UCSD-AML1 (cell line): ENCODE measurements around the gene CASP4.
"Not testable (repeated sequence)": the region's sequence is repeated elsewhere in the genome, so short reads cannot be mapped to it uniquely, and the experiment has no call there.

Experiments
- DNase-seq: peaks from one replicate; lab custom pipeline; 2025; ENCODE audit not compliant: unreplicated experiment; lab: John Stamatoyannopoulos, UW

The CASP4 gene

DNA sequence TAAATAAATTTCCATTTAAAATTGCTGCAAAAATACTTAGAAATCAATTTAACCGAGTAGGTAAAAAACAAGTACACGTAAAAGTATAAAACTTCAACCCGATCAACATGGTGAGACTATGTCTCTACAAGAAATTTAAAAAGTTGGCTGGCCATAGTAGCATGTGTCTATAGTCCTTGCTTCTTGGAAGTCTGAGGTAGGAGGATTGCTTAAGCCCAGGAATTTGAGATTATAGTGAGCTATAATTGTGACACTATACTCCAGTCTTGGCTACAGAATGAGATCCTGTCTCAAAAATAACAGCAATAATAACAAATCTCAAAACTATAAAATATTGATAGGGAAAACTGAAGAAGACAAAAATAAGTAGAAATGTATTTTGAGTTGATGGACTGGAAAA, 11.1 kb downstream of the CASP4 start:
- no peak for DNase-seq

DNA sequence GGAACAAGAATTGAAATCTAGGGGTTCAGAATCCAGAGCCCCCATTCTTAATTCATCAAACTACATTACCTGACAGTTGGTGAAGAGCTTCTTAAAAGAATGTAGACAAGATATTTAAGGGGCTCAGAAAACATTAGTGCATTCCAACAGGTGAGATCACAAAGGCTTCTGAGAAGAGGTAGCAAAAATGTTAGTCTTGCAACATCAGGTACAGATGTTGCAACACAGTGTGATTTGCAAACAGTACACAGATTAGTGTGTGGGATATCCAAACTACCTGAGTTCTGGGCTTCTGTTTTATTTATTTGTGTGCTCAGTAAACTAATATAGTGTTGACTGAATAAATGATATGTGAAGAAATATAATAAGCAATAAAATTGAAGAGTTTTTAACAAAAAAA, 11.8 kb downstream of the CASP4 start:
- no peak for DNase-seq

DNA sequence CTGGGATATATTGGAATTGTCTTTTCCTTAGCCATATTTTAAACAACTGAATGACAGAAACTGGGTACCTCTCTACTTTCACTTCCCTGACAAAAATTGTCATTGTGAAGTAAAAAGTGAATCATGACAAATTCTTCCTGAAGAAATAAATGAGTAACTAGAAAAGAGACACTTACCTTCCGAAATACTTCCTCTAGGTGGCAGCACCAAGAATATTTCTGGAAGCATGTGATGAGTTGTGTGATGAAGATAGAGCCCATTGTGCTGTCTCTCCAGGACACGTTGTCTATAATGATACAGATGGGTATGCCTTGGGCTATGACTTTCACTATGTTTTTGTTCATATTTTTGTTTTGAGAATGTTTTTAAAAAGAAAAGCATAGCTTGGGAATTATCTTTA, 21.5 kb downstream of the CASP4 start:
- DNase-seq, result no peak

DNA sequence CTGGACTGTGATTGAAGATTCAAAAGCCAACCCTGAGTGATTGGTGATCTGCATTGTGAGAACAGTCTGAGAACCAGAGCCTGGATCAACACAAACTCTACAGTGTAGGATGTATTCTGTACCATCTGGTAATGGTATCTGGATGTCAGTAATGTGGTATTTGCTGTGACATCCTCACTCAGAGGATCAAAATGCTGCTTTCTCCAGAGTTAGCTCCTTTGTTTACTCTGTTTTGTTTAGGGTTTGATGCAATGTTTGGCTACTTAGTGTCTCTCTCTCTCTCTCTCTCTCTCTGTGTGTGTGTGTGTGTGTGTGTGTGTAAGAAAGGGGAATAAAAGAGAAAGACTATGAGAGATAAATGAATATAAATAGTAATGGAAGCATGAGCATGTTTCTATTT, 24.3 kb downstream of the CASP4 start:
- DNase-seq, result no peak

DNA sequence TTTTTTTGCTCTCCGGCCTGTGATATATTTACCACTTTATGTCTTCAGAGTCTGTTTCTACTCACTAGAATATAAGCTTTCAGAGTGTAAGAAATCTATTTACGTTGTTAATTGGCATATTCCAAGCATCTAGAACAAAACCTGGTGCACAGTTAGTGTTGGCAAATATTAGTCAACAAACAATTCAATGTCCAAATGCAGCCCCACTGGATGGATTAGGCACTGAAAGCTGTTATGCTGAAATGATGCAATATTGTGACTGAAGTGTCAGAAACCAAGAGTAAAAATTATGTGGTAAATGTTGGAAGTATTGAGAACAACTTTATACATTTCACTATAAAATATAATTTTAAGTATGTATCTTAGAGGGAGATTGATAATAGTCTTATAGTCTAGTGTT, 24.8 kb downstream of the CASP4 start:
- DNase-seq, result no peak

DNA sequence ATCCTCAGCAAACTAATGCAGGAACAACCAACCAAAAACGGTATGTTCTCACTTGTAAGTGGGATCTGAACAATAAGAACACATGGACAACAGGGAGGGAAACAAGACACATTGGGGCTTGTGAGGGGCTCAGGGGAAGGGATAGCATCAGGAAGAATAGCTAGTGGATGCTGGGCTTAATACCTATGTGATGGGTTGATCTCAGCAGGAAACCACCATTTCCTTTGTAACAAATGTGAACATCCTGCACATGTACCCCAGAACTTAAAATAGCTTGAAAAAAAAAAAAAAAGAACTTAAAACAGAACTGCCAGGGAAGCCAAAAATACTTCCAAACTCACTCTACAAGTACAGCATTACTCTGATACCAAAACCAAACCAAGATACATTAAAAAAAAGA, 33.8 kb downstream of the CASP4 start:
- no peak for DNase-seq

DNA sequence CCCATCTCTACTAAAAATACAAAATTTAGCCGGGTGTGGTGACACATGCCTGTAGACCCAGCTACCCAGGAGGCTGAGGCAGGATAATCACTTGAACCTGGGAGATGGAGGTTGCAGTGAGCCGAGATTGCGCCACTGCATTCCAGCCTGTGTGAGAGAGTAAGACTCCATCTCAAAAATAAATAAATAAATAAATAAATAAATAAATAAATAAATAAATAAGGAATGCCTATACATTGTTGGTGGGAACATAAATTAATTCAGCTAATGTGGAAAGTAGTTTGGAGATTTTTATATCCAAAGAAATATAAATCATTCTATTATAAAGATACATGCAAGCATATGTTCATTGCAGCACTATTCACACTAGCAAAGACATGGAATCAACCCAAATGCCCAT, 34.3 kb downstream of the CASP4 start:
- DNase-seq, result not testable (repeated sequence)

DNA sequence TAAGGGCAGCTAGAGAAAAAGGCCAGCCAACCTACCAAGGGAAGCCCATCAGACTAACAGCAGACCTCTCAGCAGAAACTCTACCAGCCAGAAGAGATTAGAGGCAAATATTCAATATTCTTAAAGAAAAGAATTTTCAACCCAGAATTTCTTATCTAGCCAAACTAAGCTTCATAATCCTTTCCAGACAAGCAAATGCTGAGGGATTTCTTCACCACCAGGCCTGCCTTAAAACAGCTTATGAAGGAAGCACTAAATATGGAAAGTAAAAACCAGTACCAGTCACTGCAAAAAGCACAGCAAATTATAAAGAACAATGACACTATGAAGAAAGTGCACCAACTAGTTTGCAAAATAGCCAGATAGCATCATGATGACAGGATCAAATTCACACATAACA, 39.6 kb downstream of the CASP4 start:
- no peak for DNase-seq

DNA sequence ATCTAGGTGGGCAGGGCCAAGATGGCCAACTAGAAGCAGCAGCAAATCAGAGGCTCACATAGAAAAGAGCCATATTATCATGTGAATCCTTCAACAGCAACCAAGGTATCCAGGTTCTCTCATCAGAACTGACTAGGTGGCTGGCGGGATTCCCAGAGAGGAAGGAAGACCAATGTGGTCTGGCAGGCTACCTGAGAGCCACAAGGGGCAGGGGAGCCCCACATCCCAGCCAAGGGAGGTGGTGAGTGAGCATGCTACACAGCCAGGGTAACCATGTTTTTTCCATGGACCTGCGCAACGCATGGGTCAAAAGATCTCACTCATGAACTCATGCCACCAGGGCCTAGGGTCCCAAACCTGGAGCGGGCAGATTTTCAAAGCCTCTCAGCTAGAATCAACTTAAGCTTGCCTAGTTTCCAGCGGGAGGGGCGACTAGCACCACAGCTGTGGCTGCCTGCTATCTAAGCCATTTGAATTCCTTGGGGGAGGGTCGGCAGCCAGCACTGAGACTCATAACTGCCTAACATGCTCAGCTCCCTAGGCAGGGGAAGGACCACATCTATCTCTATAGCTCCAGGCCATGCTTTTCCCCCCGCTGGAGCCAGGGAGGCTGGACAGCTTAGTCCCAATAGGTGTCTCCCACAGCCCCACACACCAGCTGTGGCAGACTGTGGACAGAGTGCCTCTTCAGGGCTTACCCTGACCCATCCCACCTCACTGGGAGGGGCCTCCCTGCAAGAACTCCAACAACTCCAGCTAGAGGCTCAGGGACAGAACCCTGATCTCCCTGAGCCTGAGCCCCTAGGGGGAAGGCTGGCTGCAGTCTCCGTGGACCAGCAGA, 41.4 kb downstream of the CASP4 start:
- no peak for DNase-seq

DNA sequence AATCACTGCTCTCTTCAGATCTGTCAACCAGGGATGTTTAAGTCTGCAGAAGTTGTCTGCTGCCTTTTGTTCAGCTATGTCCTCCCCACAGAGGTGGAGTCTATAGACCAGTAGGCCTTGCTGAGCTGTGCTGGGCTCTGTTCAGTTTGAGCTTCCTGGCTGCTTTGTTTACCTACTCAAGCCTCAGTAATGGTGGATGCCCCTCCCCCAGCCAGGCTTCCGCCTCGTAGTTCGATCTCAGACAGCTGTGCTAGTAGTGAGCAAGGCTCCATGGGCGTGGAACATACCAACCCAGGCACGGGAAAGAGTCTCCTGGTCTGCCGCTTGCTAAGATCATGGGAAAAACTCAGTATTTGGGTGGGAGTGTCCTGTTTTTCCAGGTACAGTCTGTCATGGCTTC, 42.5 kb downstream of the CASP4 start:
- DNase-seq, result no peak

DNA sequence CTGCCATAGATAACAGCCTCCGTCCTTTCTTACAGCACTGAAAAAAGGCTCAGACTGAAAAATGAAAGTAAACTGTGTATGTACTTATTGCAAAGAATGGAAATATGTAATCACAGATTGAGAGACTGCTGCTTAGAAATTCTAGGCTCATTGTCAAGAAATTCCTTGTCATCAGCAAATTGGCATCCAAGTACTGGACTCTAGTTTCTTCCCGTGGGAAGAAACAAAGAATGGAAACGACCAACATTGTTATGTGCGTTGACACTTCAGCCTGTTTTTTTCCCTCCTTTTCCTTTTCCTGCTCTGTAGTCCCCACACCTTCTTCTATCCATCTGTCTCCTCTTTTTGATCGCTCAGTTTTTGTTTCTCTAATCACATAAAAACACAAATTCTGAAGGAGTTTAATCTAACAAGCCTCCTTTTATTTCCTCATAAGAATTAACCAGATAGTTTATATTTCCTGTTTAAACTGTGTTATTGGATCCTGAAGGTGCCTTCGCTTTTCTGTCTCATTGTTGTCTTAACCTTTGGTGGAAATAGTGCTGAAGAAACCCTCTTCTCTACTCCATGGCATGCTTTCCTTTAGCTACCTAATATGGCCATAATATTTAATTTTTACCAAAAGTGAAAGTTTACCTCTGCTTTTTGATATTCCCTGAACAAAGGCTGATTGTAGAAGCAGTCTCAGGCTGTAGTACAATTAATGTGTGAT, 50.1 kb downstream of the CASP4 start:
- DNase-seq, result no peak

DNA sequence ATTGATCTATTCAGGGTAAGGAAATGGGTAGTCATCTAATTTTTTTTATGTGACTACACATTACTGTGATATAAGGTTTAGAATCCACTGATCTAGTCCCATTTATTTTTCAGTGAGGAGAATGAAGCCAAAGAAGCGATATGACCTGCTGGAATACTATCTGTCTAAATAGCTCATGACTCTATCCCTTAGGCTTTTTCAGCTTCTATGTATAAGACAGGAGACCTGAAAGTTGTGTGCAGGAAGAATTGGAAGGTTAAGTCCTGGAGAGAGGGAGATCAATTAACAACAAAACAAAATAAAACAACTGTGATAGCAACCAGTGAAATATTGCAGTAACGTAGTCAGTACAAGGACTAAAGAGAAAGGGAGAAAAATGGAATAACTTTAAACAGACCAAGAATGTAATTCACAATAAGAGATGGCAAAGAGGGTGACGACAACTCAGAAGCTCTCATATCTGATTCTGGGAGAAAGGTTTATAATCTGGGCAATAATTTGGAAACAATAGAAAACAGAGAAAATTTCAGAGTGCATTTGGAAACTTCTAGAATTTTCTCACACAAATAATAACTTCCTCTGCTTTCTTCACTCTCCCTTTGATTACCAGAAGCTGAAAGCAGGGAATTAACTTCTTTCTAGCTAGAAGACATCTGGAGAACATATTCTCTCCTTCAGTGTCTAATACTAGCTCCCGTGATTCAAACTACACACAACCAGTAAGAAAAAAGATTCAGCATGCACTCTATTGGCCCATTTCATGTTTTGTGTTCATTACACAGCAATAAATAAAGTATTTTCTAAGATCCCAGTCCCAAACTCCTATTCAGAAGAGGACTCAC, 50.9 kb downstream of the CASP4 start:
- DNase-seq, result no peak

DNA sequence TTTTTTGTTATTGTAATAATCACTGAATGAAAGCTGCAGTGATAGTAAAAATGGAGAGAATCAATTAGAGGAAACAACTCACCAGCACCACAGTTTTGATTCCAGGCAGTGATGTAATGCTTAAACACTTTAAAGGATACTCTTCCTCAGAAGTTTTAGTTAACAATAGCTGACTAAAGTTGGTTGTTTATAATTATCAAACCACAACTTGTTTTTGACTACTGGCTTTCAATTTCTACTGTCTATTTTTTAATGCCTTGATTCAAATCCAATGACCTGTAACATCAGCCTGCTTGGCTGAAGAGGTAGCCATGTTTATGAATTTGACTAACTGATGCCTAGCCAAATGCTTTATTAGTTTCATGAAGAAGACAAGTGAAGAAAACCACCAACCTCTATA, 51.9 kb downstream of the CASP4 start:
- no peak for DNase-seq

DNA sequence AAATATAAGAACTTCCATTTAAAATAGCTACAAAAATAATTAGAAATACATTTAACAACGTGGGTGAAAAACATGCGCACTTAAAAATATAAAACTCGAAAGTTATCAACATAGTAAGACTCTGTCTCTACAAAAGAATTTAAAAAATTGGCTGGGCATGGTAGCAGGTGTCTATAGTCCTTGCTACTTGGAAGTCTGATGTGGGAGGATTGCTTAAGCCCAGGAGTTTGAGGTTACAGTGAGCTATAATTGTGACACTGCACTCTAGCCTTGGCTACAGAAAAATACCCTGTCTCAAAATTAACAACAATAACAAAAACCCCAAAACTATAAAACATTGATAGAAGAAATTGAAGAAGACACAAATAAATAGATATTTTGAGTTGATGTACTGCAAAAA, 56.3 kb downstream of the CASP4 start:
- no peak for DNase-seq

DNA sequence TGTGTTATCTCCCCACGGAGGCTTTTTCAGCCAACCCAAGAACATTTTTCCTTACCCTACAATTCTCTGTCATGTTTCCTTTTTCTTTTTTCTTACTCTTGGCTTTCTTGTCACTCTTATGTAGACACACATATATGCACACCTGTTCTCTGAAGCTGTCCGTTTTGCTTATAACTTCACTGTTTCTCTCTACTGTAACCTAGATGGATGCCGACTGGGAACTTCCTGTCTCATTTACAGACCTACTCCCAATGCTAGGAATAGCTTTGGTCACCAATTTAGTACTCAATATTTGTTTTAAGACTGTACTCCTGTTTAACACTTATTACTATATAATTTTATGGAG, 60.2 kb downstream of the CASP4 start:
- no peak for DNase-seq

DNA sequence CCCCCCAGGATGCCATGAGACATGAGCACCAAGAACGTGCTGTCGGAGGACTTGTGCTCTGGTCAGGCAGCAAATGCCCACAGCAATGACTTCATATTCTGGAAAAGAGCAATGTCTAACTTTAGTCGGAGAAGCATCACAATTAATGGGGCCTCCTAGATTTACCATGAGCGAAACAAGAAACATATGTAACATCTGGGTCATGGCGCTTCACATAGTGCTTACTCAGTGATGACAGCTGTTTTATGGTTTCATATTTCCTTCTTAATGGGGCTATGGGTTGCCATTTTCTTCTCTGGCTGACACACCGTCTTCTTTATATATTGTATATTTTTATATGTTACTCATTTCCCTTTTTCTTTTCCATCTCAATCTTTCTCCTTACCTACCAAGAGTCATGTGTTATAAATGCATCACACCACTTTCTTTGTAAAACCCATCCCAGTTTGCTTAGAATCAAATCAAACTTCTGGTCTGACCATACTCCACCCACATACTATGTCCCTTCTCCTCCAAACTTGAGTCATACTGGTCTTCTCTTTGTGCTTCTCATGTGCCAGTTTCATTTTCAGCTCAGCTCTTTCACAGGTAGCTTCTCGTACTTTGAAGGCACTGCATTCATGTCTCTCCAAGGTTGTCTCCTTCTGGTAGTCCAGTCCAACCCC, 60.7 kb downstream of the CASP4 start:
- DNase-seq, result no peak

DNA sequence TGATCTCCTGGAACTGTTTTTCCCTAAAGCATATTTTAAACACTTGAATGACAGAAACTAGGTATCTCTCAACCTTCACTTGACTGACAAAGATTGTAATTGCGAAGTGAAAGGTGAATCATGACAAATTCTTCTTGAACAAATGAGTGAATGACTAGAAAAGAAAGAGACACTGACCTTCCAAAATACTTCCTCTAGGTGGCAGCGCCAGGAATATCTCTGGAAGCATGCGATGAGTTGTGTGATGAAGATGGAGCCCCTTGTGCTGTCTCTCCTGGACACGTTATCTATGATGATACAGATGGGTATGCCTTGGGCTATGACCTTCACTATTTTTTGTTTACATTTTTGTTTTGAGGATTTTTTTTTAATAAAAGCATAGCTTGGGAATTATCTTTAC, 63.1 kb downstream of the CASP4 start:
- DNase-seq, result no peak

DNA sequence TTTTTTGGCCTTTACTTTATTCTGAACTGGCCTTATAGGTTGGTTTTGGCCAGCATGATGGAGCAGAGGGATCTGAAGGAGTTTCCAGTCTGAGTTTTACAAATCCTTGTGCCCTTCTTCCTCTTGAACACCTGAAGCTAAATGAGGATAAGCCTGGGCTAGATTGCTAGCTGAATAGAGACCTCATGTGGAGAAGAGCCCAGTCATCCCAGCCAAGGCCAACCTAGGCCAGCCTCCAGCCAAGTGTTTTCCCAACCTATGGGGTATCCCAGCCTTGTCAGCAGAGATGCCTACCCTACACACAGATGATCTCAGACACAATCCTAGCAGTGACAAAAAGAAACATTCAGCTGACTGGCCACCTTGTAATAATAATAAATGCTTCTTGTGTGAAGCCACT, 69.1 kb downstream of the CASP4 start:
- no peak for DNase-seq

DNA sequence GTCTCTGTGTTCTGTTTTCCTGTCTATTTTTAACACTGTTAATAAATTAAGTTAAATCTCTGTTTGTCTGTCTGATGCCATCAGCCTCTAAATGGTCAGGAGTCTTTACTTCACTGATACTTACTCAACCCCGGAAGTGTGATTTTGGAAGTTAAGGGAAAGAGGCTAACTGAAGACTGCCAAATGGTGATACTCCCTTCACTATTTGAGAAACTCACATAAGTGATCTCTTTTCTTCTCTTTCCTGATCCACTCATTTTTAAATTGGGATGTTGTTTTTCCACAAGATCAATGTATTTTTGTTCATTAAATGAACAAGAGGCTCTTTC, 69.7 kb downstream of the CASP4 start:
- no peak for DNase-seq

DNA sequence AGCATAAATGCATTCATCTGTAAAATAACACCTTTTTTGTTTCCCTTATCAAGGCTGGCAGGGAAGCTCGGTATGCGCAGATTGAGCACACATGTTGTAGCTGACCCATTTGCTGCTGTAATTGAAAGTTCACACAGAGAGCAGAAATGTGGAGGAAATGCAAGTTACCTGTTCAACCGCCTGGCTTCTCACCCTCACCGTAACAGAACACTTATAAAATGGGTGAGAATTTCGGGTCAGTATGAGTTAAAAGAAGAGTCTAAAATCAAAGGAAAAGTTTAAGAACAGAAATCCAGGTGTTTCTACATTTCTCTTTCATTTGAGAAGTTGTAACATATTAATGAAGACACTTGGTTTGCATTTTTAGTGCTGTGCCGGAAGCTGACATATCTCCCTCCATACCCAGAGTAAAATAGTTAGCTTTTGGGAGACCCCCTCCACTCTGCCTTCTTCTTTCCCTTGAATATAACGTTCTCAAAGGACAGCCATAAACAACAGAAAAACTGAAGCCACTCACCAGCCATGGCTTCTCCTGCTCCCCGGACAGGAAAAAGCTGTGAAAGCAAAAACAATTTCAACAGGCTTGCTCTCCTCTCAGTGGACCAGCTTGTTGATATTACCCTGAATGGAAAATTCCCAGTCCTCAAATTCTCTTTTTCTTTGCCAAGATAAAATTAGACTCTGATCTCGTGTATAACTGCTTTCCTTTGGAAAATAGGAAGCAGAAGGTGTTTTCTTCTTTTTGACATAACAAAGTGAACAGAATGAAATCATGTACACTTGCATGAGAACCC, 70.3 kb downstream of the CASP4 start, which contains the start of gene CASP12:
CASP12 (minus strand) TSS at position 570 of the 794 bp plus-strand sequence.
- no peak for DNase-seq

DNA sequence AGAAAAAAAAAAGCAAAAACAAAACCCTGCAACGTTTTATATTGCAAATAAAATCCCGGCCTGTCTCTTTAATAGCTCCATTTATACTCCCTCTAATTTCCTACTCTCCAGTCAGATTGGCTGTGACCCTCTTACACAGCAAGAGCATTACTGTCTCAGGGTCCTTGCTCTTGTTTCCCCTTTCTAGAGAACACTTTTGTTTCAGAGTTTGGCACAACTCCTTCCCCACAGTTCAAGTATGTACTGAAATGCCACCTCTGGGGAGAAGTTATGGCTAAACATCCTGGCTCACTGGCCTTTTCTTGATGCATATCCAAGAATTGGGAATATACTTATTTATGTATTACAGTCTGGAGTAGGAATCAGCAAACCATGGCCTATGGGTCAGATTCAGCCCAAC, 72.7 kb downstream of the CASP4 start:
- no peak for DNase-seq
